Stimulated activated CD8-positive, alpha-beta memory T cell treated with anti-CD3 and anti-CD28 coated beads, Interleukin-12 subunit alpha, Interleukin-12 subunit beta, amount 100 ng/mL, for 24 hours (primary cell): Measurements from ENCODE around the gene PDGFA.

Experiments used
- DNase-seq: peaks from one replicate; pipeline ENCODE4 v3.0.0-alpha.2; 2020; ENCODE audit errors: extremely low read depth

Gene PDGFA

GRCh38 chr7:461453-462172, 58.0 kb downstream of the PDGFA start:
- no peak for DNase-seq

- DNase-seq = no peak
These were observed 58.6 kb downstream of the PDGFA start for GRCh38 chr7:461117-461452.

GRCh38 chr7:460374-461116, 59.1 kb downstream of the PDGFA start:
- no peak for DNase-seq

- no peak for DNase-seq
These were observed 59.9 kb downstream of the PDGFA start for GRCh38 chr7:459584-460373.

- DNase-seq = no peak
These were observed 61.0 kb downstream of the PDGFA start for GRCh38 chr7:458511-459245.

- DNase-seq = no peak
These were observed 61.7 kb downstream of the PDGFA start for GRCh38 chr7:457814-458510.

- no peak for DNase-seq
These were observed 64.3 kb downstream of the PDGFA start for GRCh38 chr7:455110-455928.

- DNase-seq = no peak
These were observed 65.1 kb downstream of the PDGFA start for GRCh38 chr7:454356-455109.

GRCh38 chr7:453597-454306, 65.9 kb downstream of the PDGFA start:
- no peak for DNase-seq

- no peak for DNase-seq
These were observed 66.7 kb downstream of the PDGFA start for GRCh38 chr7:452791-453455.

- no peak for DNase-seq
These were observed 67.4 kb downstream of the PDGFA start for GRCh38 chr7:452226-452751.

- no peak for DNase-seq
These were observed 68.1 kb downstream of the PDGFA start for GRCh38 chr7:451255-452225.

- DNase-seq = no peak
These were observed 68.9 kb downstream of the PDGFA start for GRCh38 chr7:450741-451140.

- DNase-seq = no peak
These were observed 69.6 kb downstream of the PDGFA start for GRCh38 chr7:450036-450435.

GRCh38 chr7:449324-450019, 70.2 kb downstream of the PDGFA start:
- no peak for DNase-seq

GRCh38 chr7:447523-447922, 72.1 kb downstream of the PDGFA start:
- DNase-seq = no peak
